HG02852 (cell line): ENCODE measurements around the gene USP10.
A peak's percentile ranks its signal among the peaks of the same experiment; 100 is the strongest.

Experiments used
- ATAC-seq: cut with Tn5 transposase; IDR thresholded peaks from one replicate; pipeline ENCODE4 v1.9.1; 2021; ENCODE audit warnings: mild to moderate bottlenecking, moderate library complexity; ENCODE audit not compliant: unreplicated experiment

Gene USP10

DNA sequence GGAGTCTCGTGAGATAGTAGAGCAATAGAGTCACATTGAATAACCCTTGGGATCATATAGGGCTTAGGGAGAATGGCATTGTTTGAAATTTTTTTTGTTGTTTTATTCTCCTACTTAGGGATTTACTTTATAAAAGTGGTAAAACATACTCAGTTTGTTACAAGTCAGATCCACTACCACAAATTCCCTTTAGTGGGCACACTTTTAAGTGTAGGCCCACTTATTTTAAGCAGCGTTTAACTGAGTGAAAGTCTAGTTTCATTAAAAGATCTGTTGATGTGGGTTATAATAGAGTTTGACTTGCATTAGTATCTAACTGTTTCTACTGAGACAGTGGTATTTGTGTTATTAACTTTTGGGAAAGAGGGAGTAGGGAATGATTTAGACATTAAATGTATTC lies 49.3 kb downstream of the USP10 start:
- no peak for ATAC-seq

DNA sequence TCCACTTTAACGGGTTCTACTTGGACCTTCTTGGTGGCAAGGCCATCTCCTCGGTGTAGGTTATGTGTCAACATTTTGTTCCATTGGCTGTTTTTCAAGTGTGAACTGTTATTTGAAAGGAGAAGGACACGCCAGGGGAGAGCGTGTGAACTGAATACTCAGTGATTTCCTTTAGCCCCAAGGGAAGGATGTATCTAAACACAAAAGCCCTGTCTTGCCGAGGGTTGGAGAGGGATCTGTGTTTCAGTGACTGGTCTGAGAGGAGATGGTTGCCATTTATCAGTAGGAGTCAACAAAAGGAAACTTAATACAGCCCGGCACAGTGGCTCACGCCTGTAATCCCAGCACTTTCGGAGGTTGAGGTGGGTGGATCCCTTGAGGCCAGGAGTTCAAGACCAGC lies 50.0 kb downstream of the USP10 start:
- ATAC-seq, result no peak

DNA sequence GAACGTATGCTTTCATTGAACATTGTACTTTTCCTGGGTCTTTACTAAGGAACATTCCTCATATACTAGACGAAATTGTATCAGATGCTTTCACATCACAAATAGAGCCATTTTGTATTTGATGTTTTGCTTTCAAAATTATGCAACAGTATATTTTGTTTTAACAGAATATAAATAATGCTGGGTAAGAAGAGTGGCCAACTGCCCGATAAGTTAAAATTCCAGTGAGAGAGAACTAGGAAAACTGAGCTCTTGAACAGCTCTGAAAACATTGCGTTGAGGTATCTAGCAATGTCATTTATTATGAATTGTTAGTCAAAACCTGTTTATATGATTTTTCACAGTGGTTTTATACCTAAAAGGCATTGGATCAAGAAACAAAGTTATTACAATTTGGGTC lies 50.8 kb downstream of the USP10 start:
- no peak for ATAC-seq

DNA sequence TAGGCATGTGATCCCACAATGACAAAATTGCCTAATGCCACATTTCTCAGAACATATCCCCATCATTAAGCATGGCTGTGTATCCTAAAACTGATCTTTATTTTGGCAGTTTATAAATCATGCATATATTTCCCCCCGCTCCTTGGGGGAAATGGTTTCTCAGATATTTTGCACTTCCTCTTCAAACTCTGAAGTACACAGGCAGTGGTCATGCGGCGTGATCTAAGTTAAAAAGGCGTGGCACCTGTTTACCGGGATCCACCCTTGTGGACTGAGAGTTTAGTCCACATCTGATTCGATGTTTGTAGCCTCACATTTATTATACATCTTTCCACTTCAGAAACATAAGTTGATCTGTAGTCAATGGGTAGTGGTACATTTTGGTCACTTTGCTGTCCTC lies 51.4 kb downstream of the USP10 start:
- no peak for ATAC-seq

DNA sequence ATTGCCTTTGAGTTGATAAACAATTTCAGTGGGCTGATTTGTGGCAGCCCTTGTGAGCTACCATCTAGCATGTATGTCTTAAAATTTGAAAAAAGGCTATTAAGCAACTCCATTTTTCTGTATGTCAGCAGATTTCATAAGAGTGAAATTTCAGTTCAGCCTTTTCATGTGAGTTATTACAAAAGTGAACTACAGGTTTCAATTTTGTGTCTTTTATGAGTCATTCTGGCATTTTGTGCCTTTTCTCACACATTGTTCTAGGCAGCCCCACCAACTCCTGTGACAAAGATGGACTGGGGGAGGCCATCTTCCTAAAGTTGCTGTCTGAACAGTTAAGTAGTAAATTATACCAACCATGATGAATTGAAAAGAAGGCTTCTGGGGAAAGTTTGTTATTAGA lies 52.1 kb downstream of the USP10 start:
- peak; percentile 56 for ATAC-seq

DNA sequence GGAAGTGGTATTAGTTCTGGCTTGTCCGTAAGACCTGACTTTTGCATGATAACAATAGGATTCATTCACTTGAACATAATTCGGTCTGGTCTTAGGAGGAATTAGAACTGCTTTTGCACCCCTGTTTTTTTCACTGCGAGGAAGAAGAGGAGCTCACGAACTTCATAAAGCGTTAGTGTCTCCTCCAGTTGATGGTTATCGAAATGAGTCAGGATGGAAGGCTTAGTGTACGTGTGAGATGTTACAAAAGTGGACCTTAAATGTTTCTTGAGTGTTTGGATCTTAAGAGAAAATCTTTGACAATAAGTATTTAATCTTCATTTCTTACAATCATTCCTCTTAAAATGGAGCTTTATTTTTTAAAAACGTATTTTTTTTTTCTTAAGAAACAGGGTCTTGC lies 52.8 kb downstream of the USP10 start:
- no peak for ATAC-seq

DNA sequence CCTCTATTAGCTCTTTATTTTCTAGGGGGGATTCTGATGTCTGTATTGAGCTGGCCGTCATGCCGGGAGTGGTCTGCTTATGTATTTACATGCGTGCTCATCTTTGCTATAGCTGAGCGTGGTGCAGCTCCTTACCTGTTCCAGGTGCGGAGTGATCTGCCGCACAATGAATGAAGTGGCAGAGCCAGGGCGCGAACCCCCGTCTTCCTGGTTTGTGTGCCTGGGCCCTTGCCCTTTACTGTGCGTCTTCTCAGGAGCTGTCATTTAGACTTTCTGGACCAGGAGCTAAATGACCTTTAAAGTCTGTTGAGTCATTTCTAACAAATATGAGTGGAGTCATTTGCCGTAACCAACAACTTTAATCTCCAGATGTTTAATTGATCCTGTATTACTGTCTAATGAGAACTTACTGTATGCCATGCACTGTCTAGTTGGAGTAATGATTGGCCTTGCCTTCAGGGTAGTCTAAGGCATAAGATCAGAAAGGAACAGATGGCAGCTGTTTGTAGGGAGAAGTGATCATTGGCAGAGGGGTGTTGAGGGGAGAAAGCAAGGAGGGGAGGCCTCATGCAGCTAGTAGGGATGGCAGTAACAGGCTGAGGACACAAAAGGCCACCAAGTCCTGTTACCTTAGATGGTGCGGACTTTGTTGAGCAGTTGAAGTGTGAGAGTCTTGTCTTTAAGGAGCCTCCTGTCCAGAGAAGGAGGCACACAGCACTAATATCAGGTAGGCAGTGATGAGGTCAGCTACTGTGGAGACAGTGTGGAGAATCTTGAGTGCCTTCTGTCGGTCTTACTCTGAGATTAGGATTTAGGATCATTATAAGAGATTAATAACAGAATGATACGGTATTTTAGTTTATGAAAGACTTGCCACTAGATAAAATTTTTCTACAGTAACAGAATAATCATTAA lies 53.9 kb downstream of the USP10 start:
- ATAC-seq, result no peak

DNA sequence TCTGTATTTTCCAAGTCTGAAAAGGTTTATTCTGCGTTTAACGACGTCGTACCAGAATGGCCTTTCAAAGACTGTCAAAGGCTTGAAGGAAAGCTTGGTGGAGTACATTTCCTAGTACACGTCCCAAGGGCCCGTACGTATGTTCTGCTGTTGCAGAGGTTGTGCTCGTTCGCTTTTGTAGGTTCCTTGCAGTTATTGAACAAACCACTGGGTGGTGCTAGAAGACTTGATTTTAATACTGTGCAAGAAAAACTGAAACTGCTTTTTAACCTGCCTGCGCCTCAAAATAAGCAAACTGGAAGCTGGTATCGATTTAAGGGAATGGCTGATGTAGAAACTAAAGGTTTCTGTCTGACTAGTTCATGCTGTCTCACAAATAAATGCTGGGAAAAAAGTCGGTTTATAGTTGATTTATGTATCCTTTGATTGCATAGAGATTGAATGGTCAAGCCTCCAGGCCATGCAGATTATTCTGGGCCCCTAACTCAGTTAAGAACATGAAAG lies 54.6 kb downstream of the USP10 start:
- peak; percentile 60 for ATAC-seq

DNA sequence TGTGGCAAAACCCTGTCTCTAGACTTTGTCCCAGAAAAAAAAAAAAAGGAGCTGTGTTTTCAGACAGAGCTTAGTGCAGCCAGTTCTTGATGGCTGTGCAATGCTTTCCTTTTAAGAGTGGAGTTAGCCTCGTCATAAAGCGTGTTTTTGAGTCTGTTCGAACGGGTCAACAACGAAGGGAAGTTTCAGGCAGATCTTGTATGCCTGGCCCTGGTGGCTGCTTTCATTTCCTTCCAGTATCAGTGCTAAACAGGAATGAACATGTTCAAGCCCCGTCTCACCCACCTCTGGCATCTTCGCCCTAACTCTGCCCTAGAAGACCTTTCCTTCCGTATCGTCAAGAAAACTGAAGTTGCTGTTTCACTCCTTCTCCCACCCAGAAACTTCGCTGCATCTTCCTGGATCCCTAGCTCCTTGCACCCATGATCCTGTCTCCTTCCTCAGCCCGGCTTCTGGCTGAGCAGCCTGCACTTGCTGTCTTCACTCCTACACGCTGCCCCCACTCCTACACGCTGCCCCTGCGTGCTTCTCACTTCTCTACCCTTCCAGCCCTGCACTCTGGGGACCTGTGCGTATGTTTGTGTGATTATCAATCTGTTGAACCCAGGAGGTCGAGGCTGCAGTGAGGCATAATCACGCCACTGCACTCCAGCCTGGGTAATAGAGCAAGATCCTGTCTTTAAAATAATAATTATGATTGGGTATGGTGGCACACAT lies 55.3 kb downstream of the USP10 start:
- ATAC-seq, result no peak

DNA sequence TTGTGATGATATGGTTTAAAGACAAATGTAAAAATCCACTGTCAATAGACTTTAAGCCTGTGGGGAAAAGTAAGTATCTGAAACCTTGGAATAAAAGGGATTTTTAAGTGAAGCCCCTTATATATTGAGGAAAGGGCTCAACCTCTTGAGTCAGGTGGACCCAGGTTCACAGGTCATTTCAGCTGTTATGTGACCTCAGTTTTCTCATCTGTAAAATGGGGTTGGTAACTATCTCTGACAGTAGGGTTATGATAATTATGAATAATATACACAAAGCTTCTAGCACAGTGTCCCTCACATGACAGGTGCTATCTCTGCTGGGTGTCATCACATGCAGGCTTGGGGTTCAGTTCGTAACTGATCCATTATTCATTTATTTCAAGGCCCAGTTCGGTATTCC lies 57.0 kb downstream of the USP10 start:
- no peak for ATAC-seq

DNA sequence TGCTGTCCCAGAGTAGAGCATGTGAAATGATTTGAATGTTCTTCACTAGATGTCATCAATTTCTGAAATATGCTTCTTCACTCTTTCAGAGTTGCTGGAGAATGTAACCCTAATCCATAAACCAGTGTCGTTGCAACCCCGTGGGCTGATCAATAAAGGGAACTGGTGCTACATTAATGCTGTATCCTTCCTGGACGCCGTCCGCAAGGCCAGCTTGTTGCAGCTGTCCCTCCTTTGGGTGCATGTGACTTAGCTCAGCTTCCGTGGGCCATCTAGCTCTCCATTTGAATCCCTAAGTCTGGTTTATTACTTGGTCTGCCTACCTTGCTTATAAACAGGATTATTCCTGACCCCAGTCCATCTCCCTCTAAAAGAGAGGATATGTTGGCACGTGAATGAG lies 58.8 kb downstream of the USP10 start:
- ATAC-seq, result no peak

DNA sequence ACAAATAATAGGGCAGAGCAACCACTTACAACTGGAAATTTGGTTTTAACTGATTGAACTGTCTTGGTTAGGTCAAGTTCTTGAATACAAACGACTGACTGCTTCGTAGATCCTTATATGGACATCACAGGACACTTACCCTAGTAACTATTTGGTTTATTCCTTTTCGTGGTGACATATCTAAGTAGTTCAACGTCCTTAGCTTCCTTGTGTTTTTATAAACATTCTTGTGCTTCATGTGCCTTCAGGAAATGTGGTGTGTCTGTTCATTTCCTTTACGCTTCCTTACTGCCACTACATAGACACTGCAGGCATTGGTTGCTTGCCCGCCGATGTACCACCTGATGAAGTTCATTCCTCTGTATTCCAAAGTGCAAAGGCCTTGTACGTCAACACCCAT lies 59.3 kb downstream of the USP10 start:
- no peak for ATAC-seq

DNA sequence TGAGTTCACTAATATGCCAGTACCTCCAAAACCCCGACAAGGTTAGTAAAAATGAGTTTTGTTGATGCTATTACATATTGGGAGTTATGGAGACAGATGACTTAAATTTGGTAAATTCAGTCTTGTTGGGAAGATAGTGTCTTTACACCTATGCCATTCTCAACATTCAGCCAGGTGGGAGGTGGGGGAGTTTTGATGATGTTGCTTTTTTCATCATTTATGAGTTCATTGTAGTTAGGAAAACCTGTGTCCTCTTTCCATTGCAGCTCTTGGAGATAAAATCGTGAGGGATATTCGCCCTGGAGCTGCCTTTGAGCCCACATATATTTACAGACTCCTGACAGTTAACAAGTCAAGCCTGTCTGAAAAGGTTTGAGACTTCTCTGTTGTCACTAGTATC lies 60.1 kb downstream of the USP10 start:
- ATAC-seq, result no peak

DNA sequence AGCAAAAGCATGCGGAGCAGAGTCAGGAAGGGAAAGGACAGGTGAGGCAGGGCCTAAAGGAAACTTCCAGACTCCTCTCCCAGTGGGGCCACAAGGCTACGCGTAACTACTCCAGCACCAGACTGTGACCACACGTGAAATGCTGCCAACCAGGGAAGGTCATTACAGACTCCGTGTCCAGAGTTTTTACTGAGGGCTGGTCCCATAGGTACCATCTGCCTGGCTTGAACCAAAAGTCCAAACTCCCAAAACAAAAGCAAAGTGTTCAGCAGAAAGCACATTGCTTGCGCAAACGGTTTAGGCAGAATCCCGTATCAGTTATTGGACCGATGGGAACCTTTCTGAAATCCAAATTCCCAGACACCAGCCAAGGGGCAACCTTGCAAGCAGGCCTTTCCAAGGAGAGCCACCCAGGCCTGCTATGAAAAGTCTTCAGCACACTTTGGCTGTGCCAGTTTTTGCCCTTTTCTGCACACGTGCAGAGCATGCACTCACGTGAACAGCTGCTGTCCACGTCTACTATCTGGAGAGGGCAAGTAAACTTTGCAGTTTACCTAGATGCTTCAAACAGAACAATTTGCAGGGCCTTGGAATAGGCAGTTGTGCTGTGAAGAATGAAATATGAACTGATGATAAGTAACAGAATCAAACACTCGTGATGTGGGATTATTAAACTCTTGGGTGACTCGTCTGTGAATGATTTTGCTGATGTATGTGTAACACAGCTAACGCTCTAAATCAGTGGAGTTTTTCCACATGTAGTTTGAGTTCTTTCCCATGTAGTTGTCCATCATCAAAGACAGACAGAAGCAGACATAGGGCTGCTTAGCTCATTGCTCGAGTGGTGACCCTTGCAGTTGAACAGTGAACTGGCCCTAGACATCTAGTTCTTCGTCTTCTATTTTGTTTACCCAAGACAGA lies 61.9 kb downstream of the USP10 start:
- no peak for ATAC-seq

DNA sequence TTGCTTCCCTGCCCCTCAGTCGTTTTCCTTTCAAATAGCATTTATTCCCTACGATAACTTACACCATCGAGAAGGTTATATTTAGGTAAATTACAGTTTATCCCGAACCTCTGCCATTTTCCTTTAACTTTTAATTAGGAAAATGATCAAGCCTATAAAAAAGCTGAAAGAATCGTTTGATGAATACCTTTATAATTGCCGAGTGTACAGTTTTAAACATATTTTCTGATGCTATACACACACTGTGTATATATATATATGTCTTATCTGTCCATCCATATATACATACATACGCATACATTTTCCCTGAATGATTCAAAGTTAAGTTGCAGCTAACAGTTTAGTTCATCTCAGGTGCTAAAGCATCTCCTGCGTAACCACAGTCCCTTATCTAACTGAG lies 63.4 kb downstream of the USP10 start:
- no peak for ATAC-seq

DNA sequence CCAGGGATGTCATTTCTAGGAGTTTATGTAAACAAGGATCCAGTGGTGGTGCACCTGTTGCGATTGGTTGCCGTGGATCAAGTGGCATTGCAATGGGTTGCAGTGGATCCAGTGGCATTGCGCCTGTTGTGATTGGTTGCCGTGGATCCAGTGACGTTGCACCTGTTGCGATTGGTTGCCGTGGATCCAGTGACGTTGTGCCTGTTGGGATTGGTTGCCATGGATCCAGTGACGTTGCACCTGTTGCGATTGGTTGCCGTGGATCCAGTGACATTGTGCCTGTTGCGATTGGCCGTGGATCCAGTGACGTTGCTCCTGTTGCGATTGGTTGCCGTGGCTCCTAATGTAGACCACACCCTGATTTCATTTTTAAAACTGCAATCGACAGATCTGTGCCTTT lies 63.8 kb downstream of the USP10 start:
- ATAC-seq, result no peak

DNA sequence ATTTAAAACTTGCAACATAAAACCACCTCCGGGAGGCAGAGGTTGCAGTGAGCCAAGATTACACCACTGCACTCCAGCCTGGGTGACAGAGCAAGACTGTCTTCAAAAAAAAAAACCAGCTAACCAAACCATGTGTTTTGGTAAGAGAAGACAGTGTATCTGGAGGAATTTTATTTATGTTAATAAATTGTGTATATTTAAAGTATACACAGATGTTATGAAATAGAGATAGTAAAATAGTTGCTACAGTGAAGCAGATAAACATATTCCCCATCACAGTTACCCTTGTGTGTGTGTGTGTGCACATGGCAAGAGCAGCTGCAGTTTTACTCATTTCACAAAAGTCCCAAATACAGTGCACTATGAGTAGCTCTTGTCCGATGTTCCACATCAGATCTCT lies 65.2 kb downstream of the USP10 start:
- ATAC-seq, result no peak

DNA sequence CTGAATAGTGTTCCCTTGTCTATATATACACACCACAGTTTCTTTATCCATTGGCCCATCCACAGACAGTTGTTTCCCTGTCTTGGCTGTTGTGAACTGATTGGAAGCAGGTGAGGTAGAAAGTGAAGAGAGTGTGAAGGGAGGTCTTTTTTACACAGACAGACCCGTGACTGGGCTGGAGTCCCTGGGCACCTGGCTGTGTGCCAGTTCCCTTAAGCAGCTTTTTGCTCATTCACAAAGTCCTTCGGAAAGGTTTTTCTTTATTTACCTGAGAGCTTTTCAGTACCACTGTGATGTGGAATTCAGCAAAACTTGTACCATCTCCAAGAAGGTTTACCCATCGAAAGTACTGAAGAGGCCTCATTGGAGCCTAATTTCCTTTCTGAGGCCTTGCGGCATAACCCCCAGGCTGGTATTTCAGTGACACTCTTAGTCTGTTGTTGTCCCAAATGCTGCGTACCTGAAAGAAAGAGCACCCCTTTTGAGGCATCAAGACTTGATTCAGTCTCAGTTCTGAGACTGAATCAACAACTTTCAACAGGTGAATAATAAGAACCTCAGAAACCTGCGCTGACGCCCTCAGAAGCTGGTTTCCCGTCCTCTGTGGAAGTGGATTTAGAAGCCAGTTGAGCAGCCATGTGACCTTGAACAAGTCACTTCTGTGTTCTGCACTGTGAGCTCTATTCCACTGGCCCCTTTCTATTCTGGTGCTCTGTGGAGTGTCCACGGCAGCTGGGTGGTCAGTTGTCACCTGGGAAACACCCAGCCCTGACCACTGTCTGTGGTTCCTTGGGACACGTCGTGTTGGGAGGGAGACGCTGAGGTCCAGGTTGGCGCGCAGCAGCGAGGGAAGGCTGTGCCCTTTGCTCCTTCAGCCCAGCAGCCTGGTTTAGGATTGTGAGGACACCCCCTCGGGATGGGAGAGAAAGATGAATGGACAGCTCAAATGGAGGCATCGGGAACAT lies 66.1 kb downstream of the USP10 start:
- ATAC-seq, result no peak

DNA sequence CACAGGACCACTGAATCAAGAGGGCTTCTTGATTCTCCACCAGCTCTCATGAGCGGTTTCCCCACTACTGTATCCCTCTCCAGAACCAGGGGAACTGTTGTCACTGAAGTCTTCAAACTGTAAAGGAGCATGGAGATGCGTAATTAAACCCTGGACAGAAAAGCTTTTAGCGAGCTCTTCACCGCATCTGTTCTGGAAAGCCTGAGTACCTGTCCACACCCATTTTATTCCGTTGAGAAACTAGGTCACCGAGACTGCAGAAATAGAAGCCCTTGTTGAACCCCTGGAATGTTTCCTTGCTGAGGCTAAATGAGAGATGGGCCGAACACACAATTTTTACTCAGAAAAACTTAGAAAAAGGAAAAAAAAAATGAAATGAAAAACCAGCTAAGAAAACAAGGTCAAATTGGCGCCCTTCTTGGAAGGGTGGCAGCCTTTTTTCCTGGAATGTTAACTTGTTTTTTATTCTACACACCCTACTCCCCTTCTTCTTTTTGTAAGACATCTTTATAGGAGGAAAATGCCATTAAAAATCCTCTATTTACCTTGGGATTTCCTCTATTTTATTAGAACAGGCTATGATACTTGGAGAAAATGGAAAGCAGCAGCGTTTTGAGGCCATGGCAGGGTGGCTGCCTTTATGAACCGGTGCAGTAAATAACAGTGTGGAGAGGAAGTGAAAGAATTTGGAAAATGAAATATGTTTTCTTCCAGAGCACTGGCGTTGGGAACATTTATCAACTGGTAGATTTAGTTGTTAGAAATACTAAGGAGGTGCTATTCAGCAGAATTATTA lies 67.4 kb downstream of the USP10 start:
- no peak for ATAC-seq
